HG03460 (cell line): ENCODE measurements around the gene TEX19.
"Not testable (repeated sequence)": the region's sequence is repeated elsewhere in the genome, so short reads cannot be mapped to it uniquely, and the experiment has no call there.

Experiments
- ATAC-seq: cut with Tn5 transposase; IDR thresholded peaks from one replicate; pipeline ENCODE4 v1.9.1; 2021; ENCODE audit not compliant: unreplicated experiment

Gene TEX19

GRCh38 chr17:82375359-82376041 lies 16.5 kb downstream of the TEX19 start:
- ATAC-seq = no peak

- no peak for ATAC-seq
Observed at GRCh38 chr17:82376042-82376730, 17.1 kb downstream of the TEX19 start.

- not testable (repeated sequence) for ATAC-seq
Observed at GRCh38 chr17:82377294-82377693, 18.2 kb downstream of the TEX19 start.

GRCh38 chr17:82377924-82378740 lies 19.1 kb downstream of the TEX19 start:
- ATAC-seq = no peak

- ATAC-seq = no peak
Observed at GRCh38 chr17:82378741-82379021, 19.6 kb downstream of the TEX19 start.

- ATAC-seq = no peak
Observed at GRCh38 chr17:82380860-82381702, 22.0 kb downstream of the TEX19 start.

GRCh38 chr17:82381703-82382009 lies 22.6 kb downstream of the TEX19 start:
- ATAC-seq = not testable (repeated sequence)

GRCh38 chr17:82382220-82382932 lies 23.3 kb downstream of the TEX19 start:
- not testable (repeated sequence) for ATAC-seq

GRCh38 chr17:82382933-82383255 lies 23.8 kb downstream of the TEX19 start:
- ATAC-seq = no peak

- ATAC-seq = no peak
Observed at GRCh38 chr17:82383411-82383810, 24.4 kb downstream of the TEX19 start.

GRCh38 chr17:82384051-82384729 lies 25.1 kb downstream of the TEX19 start:
- no peak for ATAC-seq

- no peak for ATAC-seq
Observed at GRCh38 chr17:82384730-82385481, 25.9 kb downstream of the TEX19 start.

GRCh38 chr17:82385559-82386254 lies 26.7 kb downstream of the TEX19 start:
- ATAC-seq = no peak

- no peak for ATAC-seq
Observed at GRCh38 chr17:82386255-82386831, 27.3 kb downstream of the TEX19 start.

GRCh38 chr17:82386881-82387704 lies 28.0 kb downstream of the TEX19 start:
- ATAC-seq = no peak

GRCh38 chr17:82387705-82388106 lies 28.7 kb downstream of the TEX19 start:
- no peak for ATAC-seq

- ATAC-seq = no peak
Observed at GRCh38 chr17:82388223-82388921, 29.3 kb downstream of the TEX19 start.
